Measurements from ENCODE around the gene SPG7. TPM values are rescaled to one million over a fixed set of nuclear protein-coding genes. Genes with fewer than 3 reads are reported as not detected.

The SPG7 gene
- total and polyA plus RNA-seq, 9 of the 15 experiments (the other 6 are each of a cell fraction or from before 2014, with no cell fraction given): 5.8 to 89.1 (median 49.4) TPM

DNA sequence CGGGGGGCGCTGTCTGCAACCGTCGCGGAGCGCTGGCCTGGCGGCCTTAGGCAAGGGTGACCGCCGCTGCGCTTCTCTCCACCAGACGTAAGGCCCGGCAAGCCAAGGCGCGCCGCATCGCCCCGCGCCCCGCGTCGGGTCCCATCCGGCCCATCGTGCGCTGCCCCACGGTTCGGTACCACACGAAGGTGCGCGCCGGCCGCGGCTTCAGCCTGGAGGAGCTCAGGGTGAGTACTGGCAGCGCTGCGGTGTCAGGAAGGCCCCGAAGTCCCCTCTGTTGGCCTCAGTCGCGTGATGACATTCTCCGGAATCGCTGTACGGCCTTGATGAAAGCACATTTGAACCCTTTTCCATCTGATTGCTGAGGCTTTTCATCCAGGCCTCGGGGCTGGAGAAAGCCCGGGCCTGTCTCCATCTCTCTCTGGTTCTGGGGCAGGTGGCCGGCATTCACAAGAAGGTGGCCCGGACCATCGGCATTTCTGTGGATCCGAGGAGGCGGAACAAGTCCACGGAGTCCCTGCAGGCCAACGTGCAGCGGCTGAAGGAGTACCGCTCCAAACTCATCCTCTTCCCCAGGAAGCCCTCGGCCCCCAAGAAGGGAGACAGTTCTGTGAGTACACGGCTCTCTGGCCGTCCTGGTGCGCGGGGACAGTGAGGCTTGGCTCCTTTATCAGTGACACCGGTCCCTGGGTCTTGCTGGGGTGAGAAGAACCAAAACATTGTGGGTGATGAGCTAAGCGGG is 53.1 kb downstream of the SPG7 start (continued):
- TF ChIP-seq, protein P1, sequence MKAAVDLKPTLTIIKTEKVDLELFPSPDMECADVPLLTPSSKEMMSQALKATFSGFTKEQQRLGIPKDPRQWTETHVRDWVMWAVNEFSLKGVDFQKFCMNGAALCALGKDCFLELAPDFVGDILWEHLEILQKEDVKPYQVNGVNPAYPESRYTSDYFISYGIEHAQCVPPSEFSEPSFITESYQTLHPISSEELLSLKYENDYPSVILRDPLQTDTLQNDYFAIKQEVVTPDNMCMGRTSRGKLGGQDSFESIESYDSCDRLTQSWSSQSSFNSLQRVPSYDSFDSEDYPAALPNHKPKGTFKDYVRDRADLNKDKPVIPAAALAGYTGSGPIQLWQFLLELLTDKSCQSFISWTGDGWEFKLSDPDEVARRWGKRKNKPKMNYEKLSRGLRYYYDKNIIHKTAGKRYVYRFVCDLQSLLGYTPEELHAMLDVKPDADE (conservative IDR thresholded peaks at IDR 0.05; ENCODE audit: control insufficient read depth, low read depth, low read length): peak; percentile 31; the same call in 1 of the 2 replicates
- TF ChIP-seq HMGN3 (IDR thresholded peaks at IDR 0.05; ENCODE audit: borderline replicate concordance, extremely low read depth, insufficient read length, low read depth, low read length): peak; percentile 26
- no peak for TF ChIP-seq TGIF2 (CRISPR knock-in tag; IDR thresholded peaks at IDR 0.05)
- no peak for TF ChIP-seq BHLHE40 (IDR thresholded peaks at IDR 0.05; ENCODE audit: low read length)
- TF ChIP-seq NR3C1 (CRISPR knock-in tag; IDR thresholded peaks at IDR 0.05): peak; percentile 86
- TF ChIP-seq RBFOX2 (IDR thresholded peaks at IDR 0.05; ENCODE audit: low read depth, low read length): peak; percentile 85
- 0 out of 2 replicates have a peak, but pooled peaks have one; percentile 53 for TF ChIP-seq KAT7 (CRISPR knock-in tag; IDR thresholded peaks at IDR 0.05; ENCODE audit: borderline replicate concordance)
- no peak for TF ChIP-seq TRIM24 (IDR thresholded peaks at IDR 0.05)
- TF ChIP-seq RBBP5 (IDR thresholded peaks at IDR 0.05; ENCODE audit: borderline replicate concordance, insufficient read depth, low read length, poor library complexity, severe bottlenecking): peak; percentile 23
